Upper lobe of left lung (tissue), 4 donors: ENCODE data around the gene KHDC3L.

Experiments used
- CTCF ChIP-seq, 6 experiments: fragments of 450-650 bp in 4 of 6; fragments of 200-600 bp in 2 of 6; sonication (generic) in 2 of 6; IDR thresholded peaks; one replicate each; pipeline ENCODE4 v1.5.1; 2016 to 2019; ENCODE audit warnings: antibody characterized with exemption in 6 of 6
- POLR2A ChIP-seq, 4 donors: fragments of 450-650 bp; IDR thresholded peaks; one replicate each; pipeline ENCODE4 v1.5.1; 2016 to 2017; ENCODE audit warnings: antibody characterized with exemption in 4 of 4, mild to moderate bottlenecking in 2 of 4
- POLR2AphosphoS5 ChIP-seq, 2 donors: sonication (generic); formaldehyde crosslinking; IDR thresholded peaks; one replicate each; pipeline ENCODE4 v1.5.1; 2017; ENCODE audit warnings: antibody characterized with exemption in 2 of 2

GRCh38 chr6:73369563-73369962 lies 7.1 kb downstream of the KHDC3L start, which contains the start of gene OOEP:
- TF ChIP-seq POLR2A (IDR thresholded peaks at IDR 0.05) = no peak
- no peak for TF ChIP-seq CTCF (IDR thresholded peaks at IDR 0.05)
- no peak for TF ChIP-seq POLR2AphosphoS5 (IDR thresholded peaks at IDR 0.05)
